Measurements from ENCODE around the gene CA5B. TPM values are rescaled to one million over a fixed set of nuclear protein-coding genes. Genes with fewer than 3 reads are reported as not detected.
"Not testable (repeated sequence)": the region's sequence is repeated elsewhere in the genome, so short reads cannot be mapped to it uniquely, and the experiment has no call there.

The CA5B gene
- total RNA-seq, 4 donors from 2014 or later: 9.9 to 31.6 (median 14.9) TPM

DNA sequence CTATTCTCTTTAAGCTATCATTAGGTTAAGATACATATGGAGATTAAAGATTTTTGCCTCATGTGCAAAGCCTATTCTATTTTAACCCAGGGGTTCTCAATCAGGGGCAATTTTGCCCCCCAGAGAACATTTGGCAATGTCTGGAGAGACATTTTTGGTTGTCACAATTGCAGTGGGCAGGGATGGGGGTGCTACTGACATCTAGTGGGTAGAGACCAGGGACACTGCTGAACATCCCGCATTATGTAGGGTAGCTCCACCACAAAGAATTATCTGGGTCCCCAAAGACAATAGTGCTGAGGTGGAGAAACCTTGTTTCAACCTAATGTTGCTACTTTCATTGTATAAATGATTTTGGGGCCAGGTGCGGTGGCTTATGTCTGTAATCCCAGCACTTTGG lies 13.2 kb upstream of the CA5B start:
- Histone ChIP-seq H3K9me3 (no peaks in the 10 kb centered on the region), H3K27me3 (no peaks in the 10 kb centered on the region), H3K36me3 (no peaks in the 10 kb centered on the region), H3K4me1 (no peaks in the 10 kb centered on the region), H3K27ac (no peak overlapping the region), H3K4me3 (replicated peaks in 1 of 3) (no peak overlapping the region)
- TF ChIP-seq POLR2A (IDR thresholded peaks at IDR 0.05) (no peak), CTCF (IDR thresholded peaks at IDR 0.05) (no peak)
- DNase-seq: no peak
- whole genome bisulfite sequencing, 2 donors: 87 to 100% methylated on average over 2 of the region's 2 CpGs
- intact Hi-C loops (cut with DNase I): no loop called here

- H3K4me1 ChIP-seq; H3K27me3 ChIP-seq; H3K36me3 ChIP-seq; H3K9me3 ChIP-seq; H3K27ac ChIP-seq; intact Hi-C loops (cut with DNase I); H3K4me3 ChIP-seq (replicated peaks in 1 of 3); DNase-seq: not testable (repeated sequence)
- 90 to 96% methylated on average over 4 of the region's 4 CpGs for WGBS, 2 donors
Observed at GRCh38 chrX:15731368-15731767, 6.7 kb upstream of the CA5B start.

GRCh38 chrX:15737190-15737958 lies 696 bp upstream of the CA5B start:
- no peaks in the 10 kb centered on the region for H3K36me3 ChIP-seq
- no peak overlapping the region for H3K27ac ChIP-seq
- no peaks in the 10 kb centered on the region for H3K4me1 ChIP-seq
- intact Hi-C loops (cut with DNase I): no loop called here
- TF ChIP-seq CTCF (IDR thresholded peaks at IDR 0.05) (no peak), POLR2A (IDR thresholded peaks at IDR 0.05) (no peak)
- H3K9me3 ChIP-seq: no peaks in the 10 kb centered on the region
- 21 to 22% methylated on average over 14 of the region's 14 CpGs for WGBS, 2 donors
- peak overlapping the region in 1 of 3 donors; percentile 43 for H3K4me3 ChIP-seq (replicated peaks in 1 of 3)
- no peak for DNase-seq
- no peaks in the 10 kb centered on the region for H3K27me3 ChIP-seq

DNA sequence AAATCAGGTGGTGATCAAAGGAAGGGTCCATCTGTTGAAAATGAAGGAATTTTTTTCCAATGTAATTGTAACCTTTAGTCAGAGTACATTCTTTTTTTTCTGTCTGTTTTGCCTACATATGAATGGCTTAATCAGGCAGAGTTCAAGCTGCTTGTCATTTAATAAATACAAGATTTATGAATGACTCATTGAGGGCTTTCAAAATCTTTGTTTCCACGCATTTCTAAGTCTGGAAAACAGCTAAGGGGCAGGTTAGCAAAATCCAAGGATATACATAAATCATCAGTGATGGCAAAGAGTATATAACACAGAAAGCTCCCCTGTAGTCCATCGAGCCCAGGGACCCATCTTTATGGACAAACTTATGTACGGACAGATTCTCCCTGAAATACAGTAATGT lies 1.8 kb downstream of the CA5B start:
- Histone ChIP-seq H3K9me3 (no peaks in the 10 kb centered on the region), H3K27me3 (no peaks in the 10 kb centered on the region), H3K4me3 (replicated peaks in 1 of 3) (no peak overlapping the region), H3K4me1 (peaks cover 0 to 11% of the 10 kb centered on the region in 2 donors), H3K27ac (no peak overlapping the region), H3K36me3 (no peaks in the 10 kb centered on the region)
- intact Hi-C loops (cut with DNase I): no loop called here
- WGBS, 2 donors: 85 to 87% methylated on average over 3 of the region's 3 CpGs
- DNase-seq: no peak
- no peak for TF ChIP-seq POLR2A (IDR thresholded peaks at IDR 0.05)
- no peak for TF ChIP-seq CTCF (IDR thresholded peaks at IDR 0.05)

- WGBS, 2 donors: 58 to 78% methylated on average over 7 to 9 of the region's 9 CpGs
- no peak overlapping the region for H3K4me3 ChIP-seq (replicated peaks in 1 of 3)
- intact Hi-C loops (cut with DNase I): no loop called here
Observed at GRCh38 chrX:15744181-15744867, 6.3 kb downstream of the CA5B start.

More at GRCh38 chrX:15744181-15744867, 6.3 kb downstream of the CA5B start:
- peaks cover 0 to 11% of the 10 kb centered on the region in 2 donors for H3K4me1 ChIP-seq
- H3K9me3 ChIP-seq: no peaks in the 10 kb centered on the region
- no peaks in the 10 kb centered on the region for H3K36me3 ChIP-seq
- no peak overlapping the region for H3K27ac ChIP-seq
- DNase-seq: peak; percentile 53 to 62
- TF ChIP-seq CTCF (IDR thresholded peaks at IDR 0.05) (no peak), POLR2A (IDR thresholded peaks at IDR 0.05) (no peak)
- no peaks in the 10 kb centered on the region for H3K27me3 ChIP-seq

Measured in thyroid gland (tissue), 4 donors.